OCI-LY3 (cell line): ENCODE measurements around the gene ST7.

Source experiments
- H2AFZ ChIP-seq: fragments of 200-600, 300-600 bp; shearing (Covaris generic); 2 replicates; pipeline ENCODE4 v1.6.0; 2014; ENCODE audit warnings: antibody characterized with exemption, low read depth, low read length
- H3K27ac ChIP-seq: fragments of 200-600, 300-600 bp; sonication (generic); 2 replicates; pipeline ENCODE4 v1.5.1; 2014; ENCODE audit warnings: mild to moderate bottlenecking, low read length, moderate library complexity, mixed read lengths
- H3K27me3 ChIP-seq: fragments of 200-600, 300-600 bp; sonication (generic); 2 replicates; pipeline ENCODE4 v1.6.1; 2014; ENCODE audit warnings: low read depth, low read length, mixed read lengths
- H3K36me3 ChIP-seq: fragments of 200-600, 300-600 bp; sonication (generic); replicated peaks from 2 replicates; pipeline ENCODE3; 2014; ENCODE audit warnings: low read depth, low read length, mixed read lengths
- H3K4me1 ChIP-seq: fragments of 300-600, 200-600 bp; sonication (generic); 2 replicates; pipeline ENCODE4 v1.6.1; 2014; ENCODE audit warnings: low read length, mixed read lengths
- H3K4me2 ChIP-seq: fragments of 200-600, 300-600 bp; sonication (generic); 2 replicates; pipeline ENCODE4 v1.6.1; 2014; ENCODE audit warnings: low read length, mixed read lengths
- H3K4me3 ChIP-seq: fragments of 300-600, 200-600 bp; sonication (generic); 2 replicates; pipeline ENCODE4 v1.5.1; 2014; ENCODE audit warnings: antibody characterized with exemption, mild to moderate bottlenecking, low read length, moderate library complexity
- H3K79me2 ChIP-seq: fragments of 300-600, 200-600 bp; shearing (Covaris generic); 2 replicates; pipeline ENCODE4 v1.6.1; 2014; ENCODE audit warnings: mild to moderate bottlenecking, low read length, mixed read lengths
- H3K9ac ChIP-seq: fragments of 300-600, 200-600 bp; shearing (Covaris generic); 2 replicates; pipeline ENCODE4 v1.6.0; 2014; ENCODE audit warnings: mild to moderate bottlenecking, low read length, moderate library complexity
- H3K9me3 ChIP-seq: fragments of 200-600, 300-600 bp; shearing (Covaris generic); 2 replicates; pipeline ENCODE4 v1.6.1; 2014; ENCODE audit warnings: low read length, mixed read lengths; ENCODE audit not compliant: insufficient read depth
- H4K20me1 ChIP-seq: fragments of 200-600, 300-600 bp; sonication (generic); 2 replicates; pipeline ENCODE4 v1.6.1; 2016; ENCODE audit warnings: low read length, mixed read lengths; ENCODE audit not compliant: insufficient read depth
- EZH2phosphoT487 ChIP-seq: fragments of 200-600 bp; shearing (Covaris generic); IDR thresholded peaks from 2 replicates; pipeline ENCODE4 v1.6.1; 2018; ENCODE audit warnings: antibody characterized with exemption, mixed run types, low read depth
- TF ChIP-seq, protein P1 (sequence below): fragments of 200-600, 300-600 bp; sonication (generic); IDR thresholded peaks from 2 replicates; pipeline ENCODE4 v1.5.1; 2014; ENCODE audit warnings: antibody characterized with exemption, low read length, low read depth

Gene ST7

DNA sequence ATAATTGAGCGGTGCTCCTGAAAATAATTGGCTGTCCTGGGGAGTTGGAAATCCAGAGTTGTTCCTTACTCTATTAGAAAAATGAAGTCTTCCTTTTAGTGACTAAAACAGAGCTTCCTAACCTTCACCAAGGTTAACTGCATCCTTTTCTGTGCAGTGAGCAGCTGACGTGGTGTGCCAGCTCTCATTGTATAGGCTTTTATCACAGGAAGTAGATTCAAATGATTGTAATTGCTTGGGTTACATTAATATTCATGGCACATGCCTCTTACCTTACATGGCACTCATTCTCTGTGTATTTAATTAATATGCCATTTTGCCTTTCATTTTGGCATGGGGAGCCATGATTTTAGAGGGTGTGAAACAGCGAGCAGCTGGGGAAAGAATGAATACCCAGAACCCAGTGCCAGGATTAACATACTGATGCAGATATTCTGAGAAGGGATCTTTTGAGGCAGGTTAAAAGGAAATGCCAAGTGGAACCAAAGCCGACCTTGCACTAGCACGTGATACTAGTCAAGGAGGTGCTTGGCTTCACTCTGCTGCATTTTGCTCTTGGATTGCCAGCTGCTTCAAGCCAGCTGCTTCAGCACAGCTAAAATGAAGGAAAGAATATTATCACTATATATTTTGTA is 115.3 kb downstream of the ST7 start:
- Histone ChIP-seq H3K79me2 (peaks cover 85% of the 10 kb centered on the region), H3K27ac (no peak overlapping the region), H3K4me2 (peak overlapping the region; percentile 41), H3K9me3 (no peaks in the 10 kb centered on the region), H3K9ac (no peak overlapping the region), H3K36me3 (peaks cover 9% of the 10 kb centered on the region), H3K4me1 (peaks cover 37% of the 10 kb centered on the region), H2AFZ (no peak overlapping the region), H3K4me3 (peak overlapping the region; percentile 23; the same call in 1 of the 2 replicates), H4K20me1 (peaks cover 89% of the 10 kb centered on the region), H3K27me3 (no peaks in the 10 kb centered on the region)
- TF ChIP-seq, protein P1, sequence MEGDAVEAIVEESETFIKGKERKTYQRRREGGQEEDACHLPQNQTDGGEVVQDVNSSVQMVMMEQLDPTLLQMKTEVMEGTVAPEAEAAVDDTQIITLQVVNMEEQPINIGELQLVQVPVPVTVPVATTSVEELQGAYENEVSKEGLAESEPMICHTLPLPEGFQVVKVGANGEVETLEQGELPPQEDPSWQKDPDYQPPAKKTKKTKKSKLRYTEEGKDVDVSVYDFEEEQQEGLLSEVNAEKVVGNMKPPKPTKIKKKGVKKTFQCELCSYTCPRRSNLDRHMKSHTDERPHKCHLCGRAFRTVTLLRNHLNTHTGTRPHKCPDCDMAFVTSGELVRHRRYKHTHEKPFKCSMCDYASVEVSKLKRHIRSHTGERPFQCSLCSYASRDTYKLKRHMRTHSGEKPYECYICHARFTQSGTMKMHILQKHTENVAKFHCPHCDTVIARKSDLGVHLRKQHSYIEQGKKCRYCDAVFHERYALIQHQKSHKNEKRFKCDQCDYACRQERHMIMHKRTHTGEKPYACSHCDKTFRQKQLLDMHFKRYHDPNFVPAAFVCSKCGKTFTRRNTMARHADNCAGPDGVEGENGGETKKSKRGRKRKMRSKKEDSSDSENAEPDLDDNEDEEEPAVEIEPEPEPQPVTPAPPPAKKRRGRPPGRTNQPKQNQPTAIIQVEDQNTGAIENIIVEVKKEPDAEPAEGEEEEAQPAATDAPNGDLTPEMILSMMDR = no peak
- no peak for TF ChIP-seq EZH2phosphoT487

DNA sequence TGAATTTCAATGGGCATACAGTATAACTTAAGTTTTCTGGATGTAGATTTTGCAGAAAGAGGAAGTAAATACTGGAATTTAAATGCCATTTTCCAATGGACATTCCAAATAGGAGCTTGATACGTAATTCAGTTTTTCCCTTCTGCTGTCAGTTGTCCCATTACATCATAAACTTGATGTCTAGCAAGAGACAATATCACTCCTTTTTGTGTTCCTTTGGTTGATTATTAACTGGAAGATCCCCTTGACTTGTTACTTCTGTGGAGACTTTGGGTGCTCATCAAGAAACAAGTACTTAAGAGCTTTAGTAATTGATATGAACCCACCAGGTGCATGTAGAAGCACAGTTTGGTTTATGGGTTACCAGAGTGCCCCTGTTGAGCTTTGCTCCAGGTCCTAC is 116.1 kb downstream of the ST7 start:
- H3K4me1 ChIP-seq = peaks cover 37% of the 10 kb centered on the region
- H4K20me1 ChIP-seq = peaks cover 91% of the 10 kb centered on the region
- no peak overlapping the region for H2AFZ ChIP-seq
- H3K27ac ChIP-seq = no peak overlapping the region
- no peaks in the 10 kb centered on the region for H3K9me3 ChIP-seq
- H3K27me3 ChIP-seq = no peaks in the 10 kb centered on the region
- H3K9ac ChIP-seq = no peak overlapping the region
- no peak overlapping the region for H3K4me3 ChIP-seq
- no peak for TF ChIP-seq EZH2phosphoT487
- TF ChIP-seq, protein P1 = no peak
- peaks cover 87% of the 10 kb centered on the region for H3K79me2 ChIP-seq
- no peak overlapping the region for H3K4me2 ChIP-seq
- peaks cover 11% of the 10 kb centered on the region for H3K36me3 ChIP-seq

DNA sequence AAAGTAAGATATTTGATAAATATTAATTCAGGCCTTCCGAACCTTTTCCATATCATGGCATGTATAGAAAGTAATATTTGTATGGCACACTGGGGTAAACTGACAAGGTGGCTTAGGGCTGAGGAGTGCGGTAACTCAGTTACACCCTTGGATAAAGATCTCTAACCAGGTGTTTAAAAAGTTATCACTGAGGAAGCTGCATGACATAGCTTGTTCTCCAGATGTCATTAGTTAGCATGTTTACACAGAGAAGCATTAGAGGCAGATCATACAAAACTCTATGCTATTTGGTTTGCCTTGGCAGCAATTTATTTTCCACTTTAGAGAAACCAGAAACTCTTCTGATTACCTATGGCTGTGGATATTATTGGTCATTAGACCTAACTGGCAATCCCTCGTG is 118.2 kb downstream of the ST7 start:
- Histone ChIP-seq H3K4me1 (peaks cover 28% of the 10 kb centered on the region), H3K27me3 (no peaks in the 10 kb centered on the region), H3K79me2 (peaks cover 88% of the 10 kb centered on the region), H3K4me3 (no peak overlapping the region), H3K4me2 (no peak overlapping the region), H2AFZ (no peak overlapping the region), H3K9ac (no peak overlapping the region), H4K20me1 (peaks cover 91% of the 10 kb centered on the region), H3K36me3 (peaks cover 22% of the 10 kb centered on the region), H3K9me3 (peaks cover 9% of the 10 kb centered on the region), H3K27ac (no peak overlapping the region)
- TF ChIP-seq EZH2phosphoT487 = no peak
- TF ChIP-seq, protein P1 = no peak

DNA sequence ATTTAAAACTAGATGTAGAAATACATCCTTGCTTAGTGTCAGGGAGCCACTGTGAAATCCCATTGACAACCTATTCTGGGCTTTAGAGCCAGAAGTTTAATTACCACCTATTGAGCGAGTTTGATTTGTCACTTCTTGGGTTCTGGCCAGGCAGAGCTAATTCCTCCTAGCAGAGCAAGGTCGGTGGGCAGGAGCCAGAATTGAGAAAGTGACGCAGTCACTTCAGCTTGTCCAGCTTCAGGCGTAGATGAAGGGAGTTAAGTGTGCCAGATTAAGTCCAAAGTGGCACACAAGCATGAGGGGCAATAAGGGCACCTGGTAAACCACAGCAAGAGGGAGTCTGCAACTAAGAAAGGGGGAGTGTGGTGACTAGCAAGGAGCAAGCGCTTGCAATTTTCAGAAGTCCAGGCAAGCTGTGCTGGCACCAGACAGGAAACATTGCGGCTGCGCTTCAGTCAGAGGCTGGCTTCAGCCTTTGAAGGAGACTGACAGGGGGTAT is 119.4 kb downstream of the ST7 start:
- Histone ChIP-seq H3K27me3 (no peaks in the 10 kb centered on the region), H3K36me3 (peaks cover 24% of the 10 kb centered on the region), H3K79me2 (peaks cover 88% of the 10 kb centered on the region), H3K4me2 (no peak overlapping the region), H3K9me3 (peaks cover 9% of the 10 kb centered on the region), H4K20me1 (peaks cover 92% of the 10 kb centered on the region), H2AFZ (no peak overlapping the region), H3K4me1 (peaks cover 19% of the 10 kb centered on the region), H3K4me3 (no peak overlapping the region), H3K9ac (no peak overlapping the region), H3K27ac (no peak overlapping the region)
- TF ChIP-seq, protein P1 = no peak
- no peak for TF ChIP-seq EZH2phosphoT487
